Measurements from ENCODE around the gene CTSH. TPM values are rescaled to one million over a fixed set of nuclear protein-coding genes. Genes with fewer than 3 reads are reported as not detected.

Gene CTSH
- total and polyA plus RNA-seq, 2 of the 13 experiments (the other 11 are each of a cell fraction or from before 2014, with no cell fraction given), result 265 to 653 TPM

GRCh38 chr15:78909791-78910228 lies 35.0 kb downstream of the CTSH start (continued):
- TF ChIP-seq SNAPC4 (CRISPR knock-in tag; IDR thresholded peaks at IDR 0.05), result no peak
- no peak for TF ChIP-seq ZNF7 (CRISPR knock-in tag; IDR thresholded peaks at IDR 0.05)
- TF ChIP-seq TCF12 (IDR thresholded peaks at IDR 0.05), result no peak
- TF ChIP-seq TCF12 (CRISPR knock-in tag; IDR thresholded peaks at IDR 0.05), result no peak
- no peak for TF ChIP-seq ZNF44 (CRISPR knock-in tag; IDR thresholded peaks at IDR 0.05)
- peak; percentile 45 for TF ChIP-seq TEAD3 (CRISPR knock-in tag; optimal IDR thresholded peaks at IDR 0.05; ENCODE audit: borderline replicate concordance)
- TF ChIP-seq ZNF572 (CRISPR knock-in tag; IDR thresholded peaks at IDR 0.05), result no peak
- no peak for TF ChIP-seq MATR3 (CRISPR knock-in tag; IDR thresholded peaks at IDR 0.05)
- no peak for TF ChIP-seq MED8 (CRISPR knock-in tag; IDR thresholded peaks at IDR 0.05; ENCODE audit: insufficient replicate concordance)
- TF ChIP-seq THYN1 (CRISPR knock-in tag; IDR thresholded peaks at IDR 0.05; ENCODE audit: borderline replicate concordance, low read depth), result no peak
- no peak for TF ChIP-seq CAMTA2 (CRISPR knock-in tag; IDR thresholded peaks at IDR 0.05; ENCODE audit: borderline replicate concordance)
- TF ChIP-seq ZNF749 (CRISPR knock-in tag; IDR thresholded peaks at IDR 0.05; ENCODE audit: borderline replicate concordance), result no peak
- peak; percentile 44 for TF ChIP-seq RBM22 (optimal IDR thresholded peaks at IDR 0.05; ENCODE audit: low read length)
- TF ChIP-seq TFAP4 (IDR thresholded peaks at IDR 0.05; ENCODE audit: borderline replicate concordance, low read depth), result no peak
- TF ChIP-seq, protein P1, sequence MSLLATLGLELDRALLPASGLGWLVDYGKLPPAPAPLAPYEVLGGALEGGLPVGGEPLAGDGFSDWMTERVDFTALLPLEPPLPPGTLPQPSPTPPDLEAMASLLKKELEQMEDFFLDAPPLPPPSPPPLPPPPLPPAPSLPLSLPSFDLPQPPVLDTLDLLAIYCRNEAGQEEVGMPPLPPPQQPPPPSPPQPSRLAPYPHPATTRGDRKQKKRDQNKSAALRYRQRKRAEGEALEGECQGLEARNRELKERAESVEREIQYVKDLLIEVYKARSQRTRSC (CRISPR knock-in tag; IDR thresholded peaks at IDR 0.05; ENCODE audit: low read depth), result no peak
- TF ChIP-seq TBP (CRISPR knock-in tag; IDR thresholded peaks at IDR 0.05), result no peak
- TF ChIP-seq, protein P2, sequence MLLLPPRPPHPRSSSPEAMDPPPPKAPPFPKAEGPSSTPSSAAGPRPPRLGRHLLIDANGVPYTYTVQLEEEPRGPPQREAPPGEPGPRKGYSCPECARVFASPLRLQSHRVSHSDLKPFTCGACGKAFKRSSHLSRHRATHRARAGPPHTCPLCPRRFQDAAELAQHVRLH (CRISPR knock-in tag; IDR thresholded peaks at IDR 0.05; ENCODE audit: borderline replicate concordance, low read depth), result no peak
- no peak for TF ChIP-seq ZNF282 (IDR thresholded peaks at IDR 0.05; ENCODE audit: partially characterized antibody)
- no peak for TF ChIP-seq ZFP90 (CRISPR knock-in tag; IDR thresholded peaks at IDR 0.05; ENCODE audit: borderline replicate concordance)
- no peak for TF ChIP-seq ZBTB7A (CRISPR knock-in tag; IDR thresholded peaks at IDR 0.05)
- TF ChIP-seq NR2F2 (IDR thresholded peaks at IDR 0.05; ENCODE audit: borderline replicate concordance, low read depth), result no peak
- no peak for TF ChIP-seq MYC (CRISPR knock-in tag; IDR thresholded peaks at IDR 0.05; ENCODE audit: borderline replicate concordance)
- no peak for TF ChIP-seq FUBP1 (CRISPR knock-in tag; IDR thresholded peaks at IDR 0.05; ENCODE audit: borderline replicate concordance)
